ENCODE data around the gene AKIRIN1.

DNA sequence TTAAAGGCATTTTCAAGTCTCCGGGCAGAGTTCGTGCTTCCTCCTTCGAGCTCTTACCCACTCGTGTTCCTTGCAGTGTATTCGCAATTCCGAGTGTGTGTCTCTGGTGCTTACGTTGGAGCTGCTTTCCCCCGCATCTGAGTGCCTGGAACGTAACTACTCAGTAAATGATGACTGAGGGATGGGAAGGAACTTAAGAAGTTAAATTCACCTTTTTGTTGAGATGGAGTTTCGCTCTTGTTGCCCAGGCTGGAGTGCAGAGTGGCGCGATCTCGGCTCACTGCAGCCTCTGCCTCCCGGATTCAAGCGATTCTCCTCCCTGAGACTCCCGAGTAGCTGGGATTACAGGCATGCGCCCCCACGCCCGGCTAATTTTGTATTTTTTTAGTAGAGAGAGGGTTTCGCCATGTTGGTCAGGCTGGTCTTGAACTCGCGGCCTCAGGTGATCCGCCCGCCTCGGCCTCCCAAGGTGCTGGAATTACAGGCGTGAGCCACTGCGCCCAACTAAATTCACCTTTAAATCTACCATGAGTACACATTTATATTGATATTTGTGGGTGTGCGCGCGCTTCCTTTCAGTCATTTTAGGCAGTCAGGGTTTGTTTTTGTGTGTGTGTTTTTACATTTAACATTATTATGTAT lies 35.9 kb downstream of the AKIRIN1 start:
- TF ChIP-seq POLR2A (IDR thresholded peaks at IDR 0.05; ENCODE audit: low read length): no peak
- no peak for TF ChIP-seq GATA1 (IDR thresholded peaks at IDR 0.05; ENCODE audit: low read depth, low read length)

Data from erythroblast (primary cell).